Nucleus accumbens (tissue), 56 donors: ENCODE results near the gene ZBTB3.
A peak's percentile ranks its signal among the peaks of the same experiment; 100 is the strongest.
"Not testable (repeated sequence)": the region's sequence is repeated elsewhere in the genome, so short reads cannot be mapped to it uniquely, and the experiment has no call there.

Experiments used
- DNase-seq, 56 donors: peaks; one replicate each; lab custom pipeline; 2025; lab: John Stamatoyannopoulos, UW

ZBTB3 gene

GRCh38 chr11:62716816-62717215, 37.1 kb downstream of the ZBTB3 start:
- peak in 7 of 56 donors; percentile 1 to 20 (median 7) for DNase-seq

GRCh38 chr11:62716206-62716605, 37.8 kb downstream of the ZBTB3 start:
- DNase-seq = no peak

- no peak for DNase-seq
Measured at GRCh38 chr11:62715150-62716130, 38.5 kb downstream of the ZBTB3 start.

- no peak for DNase-seq
Measured at GRCh38 chr11:62713343-62713742, 40.6 kb downstream of the ZBTB3 start.

GRCh38 chr11:62712861-62713260, 41.1 kb downstream of the ZBTB3 start:
- DNase-seq = no peak

GRCh38 chr11:62712276-62712812, 41.6 kb downstream of the ZBTB3 start:
- DNase-seq = no peak

GRCh38 chr11:62710001-62710345, 44.0 kb downstream of the ZBTB3 start:
- DNase-seq = peak in 3 of 56 donors; percentile 54 to 73 (median 70)

- DNase-seq = peak in 55 of 56 donors; percentile 74 to 98 (median 94)
Measured at GRCh38 chr11:62709247-62710000, 44.5 kb downstream of the ZBTB3 start.

- DNase-seq = peak in 8 of 56 donors; percentile 26 to 64 (median 46)
Measured at GRCh38 chr11:62708793-62709192, 45.2 kb downstream of the ZBTB3 start.

- DNase-seq = peak in 3 of 56 donors; percentile 10 to 26 (median 15)
Measured at GRCh38 chr11:62708392-62708791, 45.6 kb downstream of the ZBTB3 start.

GRCh38 chr11:62707277-62707861, 46.6 kb downstream of the ZBTB3 start, which contains the start of the genes BSCL2 and GNG3:
Gene BSCL2 (minus strand): TSS chr11:62707424. CDS start chr11:62707195, 229 bp downstream.
Gene GNG3 (plus strand): TSS chr11:62707676. CDS start chr11:62708296, 620 bp downstream.
- DNase-seq = peak in 55 of 56 donors; percentile 25 to 96 (median 80)

- DNase-seq = peak in 3 of 56 donors; percentile 40 to 53 (median 42)
Measured at GRCh38 chr11:62706850-62707247, 47.1 kb downstream of the ZBTB3 start.

GRCh38 chr11:62705880-62706849, 47.8 kb downstream of the ZBTB3 start:
- peak; percentile 61 to 98 (median 92) for DNase-seq

GRCh38 chr11:62705413-62705812, 48.5 kb downstream of the ZBTB3 start:
- DNase-seq = no peak

- DNase-seq = not testable (repeated sequence)
Measured at GRCh38 chr11:62703921-62704320, 50.0 kb downstream of the ZBTB3 start.

GRCh38 chr11:62702246-62702645, 51.7 kb downstream of the ZBTB3 start:
- DNase-seq = no peak
